ENCODE measurements around the gene TRPM2.

The TRPM2 gene

GRCh38 chr21:44322621-44323325 lies 30.6 kb upstream of the TRPM2 start:
- no peak for DNase-seq (ENCODE audit: low read depth in 2 of 2)

DNA sequence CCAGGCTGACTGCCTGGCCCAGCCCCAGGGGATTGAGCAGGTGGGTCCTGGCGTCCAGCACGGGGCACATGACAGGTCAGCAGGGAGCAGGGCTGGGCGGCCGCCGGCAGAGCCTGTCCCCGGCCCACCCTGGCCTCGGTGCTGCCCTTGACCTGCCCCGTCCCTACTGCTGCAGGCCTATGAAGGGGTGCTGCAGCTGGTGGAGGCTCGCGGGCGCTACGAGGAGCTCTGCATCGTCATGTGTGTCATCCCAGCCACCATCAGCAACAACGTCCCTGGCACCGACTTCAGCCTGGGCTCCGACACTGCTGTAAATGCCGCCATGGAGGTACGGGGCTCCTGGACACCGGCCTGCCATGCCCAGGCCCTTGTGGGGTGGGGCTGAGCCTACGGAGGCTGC lies 29.8 kb upstream of the TRPM2 start:
- DNase-seq (ENCODE audit: low read depth in 2 of 2) = no peak

- no peak for DNase-seq (ENCODE audit: low read depth in 2 of 2)
Observed at GRCh38 chr21:44324106-44324853, 29.1 kb upstream of the TRPM2 start.

GRCh38 chr21:44324854-44325107 lies 28.6 kb upstream of the TRPM2 start:
- no peak for DNase-seq (ENCODE audit: low read depth in 2 of 2)

GRCh38 chr21:44325386-44326271 lies 27.8 kb upstream of the TRPM2 start:
- no peak for DNase-seq (ENCODE audit: low read depth in 2 of 2)

DNA sequence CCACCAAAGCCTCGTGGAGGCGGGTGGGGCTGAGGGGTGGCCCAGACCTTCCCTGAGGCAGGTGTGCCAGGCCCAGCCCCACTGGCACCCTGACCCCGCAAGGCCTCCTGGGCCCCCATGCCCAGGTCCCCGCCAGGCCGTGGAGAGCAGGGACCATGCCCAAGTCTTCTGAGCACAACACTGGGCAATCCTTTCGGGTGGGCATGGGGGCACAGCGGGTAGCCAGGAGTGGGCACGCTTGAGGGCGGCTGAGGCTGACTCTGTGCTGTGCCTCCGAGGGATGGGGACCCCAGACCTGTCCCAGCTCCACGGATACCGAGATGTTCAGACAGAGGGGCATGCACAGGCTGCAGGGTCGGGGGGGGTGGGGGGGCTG lies 27.2 kb upstream of the TRPM2 start:
- DNase-seq (ENCODE audit: low read depth in 2 of 2) = no peak

DNA sequence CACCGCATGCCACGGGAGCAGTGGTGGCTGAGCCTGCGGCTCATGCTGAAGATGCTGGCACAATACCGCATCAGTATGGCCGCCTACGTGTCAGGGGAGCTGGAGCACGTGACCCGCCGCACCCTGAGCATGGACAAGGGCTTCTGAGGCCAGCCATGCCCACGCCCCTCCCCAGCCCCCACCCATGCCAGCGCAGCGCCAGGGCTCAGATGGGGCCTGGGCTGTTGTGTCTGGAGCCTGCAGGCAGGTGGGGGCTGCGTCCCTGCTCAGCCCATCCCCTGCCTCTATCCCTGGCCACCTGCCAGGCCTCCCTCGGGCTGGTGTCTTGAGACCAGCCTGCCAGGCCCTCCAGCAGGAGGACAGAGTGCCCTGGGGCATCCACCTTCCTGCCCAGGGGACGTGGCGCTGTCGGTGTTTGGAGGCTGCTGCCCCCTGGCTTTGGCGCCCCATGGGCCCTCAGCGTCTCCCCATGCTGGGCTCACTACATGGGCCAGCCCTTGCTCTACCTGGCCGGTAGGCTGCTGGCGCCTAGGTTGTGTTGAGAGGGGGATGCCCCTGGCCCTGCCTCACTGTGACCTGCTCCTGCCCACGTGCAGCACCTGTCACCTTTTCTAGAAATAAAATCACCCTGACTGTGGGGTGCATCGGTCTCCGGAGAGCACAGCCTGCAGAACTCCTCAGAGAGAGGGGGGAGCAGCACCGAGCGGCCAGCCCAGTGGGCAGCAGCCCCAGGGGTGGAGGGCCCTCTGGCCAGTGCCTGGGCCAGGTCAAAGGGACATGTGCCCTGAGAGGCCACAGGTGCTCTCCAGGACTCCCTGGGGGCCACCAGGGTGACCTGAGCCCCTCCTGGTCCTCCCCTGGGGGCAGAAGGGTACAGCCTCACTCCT lies 26.5 kb upstream of the TRPM2 start:
- no peak for DNase-seq (ENCODE audit: low read depth in 2 of 2)

GRCh38 chr21:44327603-44327974 lies 25.8 kb upstream of the TRPM2 start:
- DNase-seq (ENCODE audit: low read depth in 2 of 2) = no peak

DNA sequence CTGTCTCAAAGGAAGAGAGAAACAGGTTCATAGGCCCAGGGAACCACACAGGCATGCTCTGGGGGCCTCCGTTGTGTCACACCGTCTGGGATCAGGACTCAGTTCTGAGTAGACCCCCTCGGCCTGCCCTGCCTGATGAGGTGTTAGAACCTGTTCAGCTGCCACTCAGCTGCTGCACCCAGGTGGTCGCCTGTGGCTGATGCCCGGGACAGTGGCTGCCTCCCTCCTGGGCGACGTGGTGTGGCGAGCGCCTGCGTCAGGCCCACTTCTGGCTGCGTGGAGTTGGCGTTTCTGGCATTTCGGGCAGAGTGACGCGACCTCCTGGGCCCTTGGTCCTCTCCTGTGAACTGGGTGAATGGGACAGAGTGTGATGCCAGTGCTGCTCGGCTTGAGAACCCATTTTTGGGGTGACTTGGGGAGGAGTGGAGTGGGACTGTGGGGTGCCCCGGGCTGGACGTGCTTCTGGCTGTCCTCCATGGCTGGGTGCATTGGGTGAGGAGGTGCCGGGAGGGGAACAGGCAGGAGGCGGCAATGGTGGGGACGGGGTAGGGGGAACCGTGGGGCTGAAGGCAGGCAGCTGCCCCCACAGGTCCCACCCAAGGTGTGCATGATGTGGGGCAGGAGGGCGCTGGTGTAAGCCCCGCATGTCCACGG lies 25.1 kb upstream of the TRPM2 start:
- DNase-seq (ENCODE audit: low read depth in 2 of 2) = no peak

DNA sequence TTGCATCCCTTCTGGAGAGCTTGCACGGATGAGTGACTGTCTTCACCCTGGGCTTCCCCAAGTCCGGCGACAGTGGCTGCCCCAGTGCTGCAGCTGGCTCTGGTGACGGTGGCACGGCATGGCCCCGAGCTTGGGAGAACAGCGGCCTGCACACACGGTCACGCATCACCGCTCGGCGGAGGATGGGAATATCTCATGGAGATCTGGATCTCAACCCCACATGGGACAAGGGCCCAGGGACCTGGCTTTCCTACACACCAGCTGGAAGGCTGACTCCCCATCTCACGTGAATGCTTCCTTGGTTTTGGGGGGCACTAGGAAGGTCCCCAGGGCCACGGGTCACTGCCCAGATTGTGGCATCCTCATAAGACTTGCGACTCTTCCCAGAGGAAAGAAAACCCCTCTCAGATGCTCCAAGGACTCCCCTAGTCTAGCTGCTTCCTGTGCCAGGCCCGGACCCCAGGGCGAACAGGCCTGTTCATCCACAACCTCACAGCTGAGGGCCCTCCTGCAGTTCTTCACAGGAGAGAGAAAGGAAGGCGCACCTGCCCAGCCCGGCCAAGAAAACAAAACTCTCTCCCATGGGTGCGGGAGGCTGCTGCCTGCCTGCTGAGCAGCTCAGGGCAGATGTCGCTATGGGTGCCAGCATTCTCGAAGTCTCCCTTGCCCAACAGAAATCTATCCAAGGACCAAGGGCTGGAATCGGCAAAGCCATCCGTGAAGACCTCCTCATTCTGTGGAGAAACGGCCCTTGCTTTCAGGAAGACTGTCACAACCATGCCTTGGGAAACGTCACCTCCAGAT lies 24.1 kb upstream of the TRPM2 start:
- no peak for DNase-seq (ENCODE audit: low read depth in 2 of 2)

- no peak for DNase-seq (ENCODE audit: low read depth in 2 of 2)
Observed at GRCh38 chr21:44329971-44330681, 23.3 kb upstream of the TRPM2 start.

GRCh38 chr21:44330698-44331097 lies 22.7 kb upstream of the TRPM2 start:
- DNase-seq (ENCODE audit: low read depth in 2 of 2) = no peak

DNA sequence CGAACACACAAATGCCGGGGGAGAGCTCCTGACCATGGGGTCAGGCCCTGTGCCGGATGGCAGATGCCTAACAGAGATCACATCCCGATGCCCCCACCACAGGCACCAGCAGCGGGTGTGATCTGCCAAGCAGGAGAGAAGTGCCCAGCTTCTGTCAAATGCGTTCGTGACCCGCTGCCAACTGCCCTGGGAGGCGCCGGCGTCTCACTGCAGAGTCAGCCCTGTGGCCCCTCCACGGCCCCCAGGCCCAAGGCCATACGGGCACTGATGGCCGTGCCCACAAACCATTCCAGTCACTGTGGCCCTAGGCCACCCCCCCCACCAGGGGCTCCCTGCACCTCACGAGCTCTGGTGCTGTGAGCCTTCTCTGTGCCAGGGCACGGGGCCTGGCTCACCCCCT lies 22.2 kb upstream of the TRPM2 start:
- no peak for DNase-seq (ENCODE audit: low read depth in 2 of 2)

GRCh38 chr21:44331650-44332307 lies 21.6 kb upstream of the TRPM2 start:
- DNase-seq (ENCODE audit: low read depth in 2 of 2) = no peak

DNA sequence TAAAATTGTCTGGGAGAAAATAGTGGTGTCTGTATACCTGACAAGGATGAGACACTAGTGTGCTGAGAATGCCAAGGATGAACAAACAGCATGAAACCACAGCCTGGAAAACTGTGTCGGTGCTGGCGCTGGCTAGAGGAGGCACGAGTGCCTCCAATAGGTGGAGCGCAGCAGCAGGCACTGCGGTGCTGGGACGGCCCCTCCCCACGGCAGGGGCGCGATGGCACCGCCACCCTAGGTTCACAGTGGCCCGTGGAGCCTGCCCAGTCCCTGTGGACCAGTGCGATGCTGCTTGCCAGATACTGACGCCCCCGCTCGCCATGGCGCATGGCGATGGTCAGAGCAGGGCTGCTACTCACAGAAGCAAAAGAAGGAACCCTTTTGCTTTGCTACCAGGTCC lies 21.0 kb upstream of the TRPM2 start:
- DNase-seq (ENCODE audit: low read depth in 2 of 2) = no peak

DNA sequence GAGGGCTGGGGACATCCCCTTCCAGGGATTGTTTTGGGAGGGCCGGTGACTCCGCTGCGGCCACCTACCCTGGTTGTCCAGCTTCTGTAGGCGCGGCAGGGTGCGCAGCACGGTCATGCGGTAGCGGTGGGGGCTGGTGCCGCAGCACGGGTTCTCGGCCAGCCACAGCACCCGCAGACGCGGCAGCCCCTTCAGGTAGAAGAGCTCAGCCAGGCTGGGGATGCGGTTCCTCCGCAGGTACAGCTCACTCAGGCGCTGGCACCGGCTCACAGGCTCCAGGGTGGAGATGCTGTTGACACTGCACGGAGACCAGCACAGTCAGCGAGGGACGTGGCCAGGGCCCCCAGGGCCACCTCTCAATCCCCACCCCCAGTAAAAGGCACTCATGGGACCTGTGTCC lies 20.5 kb upstream of the TRPM2 start:
- no peak for DNase-seq (ENCODE audit: low read depth in 2 of 2)

- no peak for DNase-seq (ENCODE audit: low read depth in 2 of 2)
Observed at GRCh38 chr21:44333509-44334328, 19.7 kb upstream of the TRPM2 start.

- no peak for DNase-seq (ENCODE audit: low read depth in 2 of 2)
Observed at GRCh38 chr21:44334329-44335030, 18.9 kb upstream of the TRPM2 start.
